Measurements from ENCODE around the gene SLC26A5.
A peak's percentile ranks its signal among the peaks of the same experiment; 100 is the strongest.
"Not testable (repeated sequence)": the region's sequence is repeated elsewhere in the genome, so short reads cannot be mapped to it uniquely, and the experiment has no call there.

The SLC26A5 gene

GRCh38 chr7:103446049-103446520, at the start of gene SLC26A5:
Gene SLC26A5 (minus strand): TSS chr7:103446207. CDS start chr7:103421514, 24,693 bp downstream.
- peak within 1 kb of the TSS; percentile 30 for H3K4me3 ChIP-seq (ENCODE audit: low read depth, low read length)
- DNase-seq (ENCODE audit: low read depth) = no peak

- no peak overlapping the region for H3K4me3 ChIP-seq (ENCODE audit: low read depth, low read length)
- no peak for DNase-seq (ENCODE audit: low read depth)
These were observed 41.4 kb upstream of the SLC26A5 start for GRCh38 chr7:103487419-103487818.

GRCh38 chr7:103486873-103487272, 40.9 kb upstream of the SLC26A5 start:
- not testable (repeated sequence) for H3K4me3 ChIP-seq (ENCODE audit: low read depth, low read length); DNase-seq (ENCODE audit: low read depth)

GRCh38 chr7:103480771-103481170, 34.8 kb upstream of the SLC26A5 start:
- no peak overlapping the region for H3K4me3 ChIP-seq (ENCODE audit: low read depth, low read length)
- DNase-seq (ENCODE audit: low read depth) = no peak

GRCh38 chr7:103474956-103475355, 28.9 kb upstream of the SLC26A5 start:
- H3K4me3 ChIP-seq (ENCODE audit: low read depth, low read length) = no peak overlapping the region
- DNase-seq (ENCODE audit: low read depth) = no peak

- no peak overlapping the region for H3K4me3 ChIP-seq (ENCODE audit: low read depth, low read length)
- no peak for DNase-seq (ENCODE audit: low read depth)
These were observed 23.3 kb upstream of the SLC26A5 start for GRCh38 chr7:103469095-103469948.

- no peak for DNase-seq (ENCODE audit: low read depth)
- no peak overlapping the region for H3K4me3 ChIP-seq (ENCODE audit: low read depth, low read length)
These were observed 20.8 kb upstream of the SLC26A5 start for GRCh38 chr7:103466814-103467213.

GRCh38 chr7:103462358-103462757, 16.4 kb upstream of the SLC26A5 start:
- no peak overlapping the region for H3K4me3 ChIP-seq (ENCODE audit: low read depth, low read length)
- no peak for DNase-seq (ENCODE audit: low read depth)

GRCh38 chr7:103447073-103447960, 1.3 kb upstream of the SLC26A5 start:
- peak; percentile 4 for DNase-seq (ENCODE audit: low read depth)
- no peak overlapping the region for H3K4me3 ChIP-seq (ENCODE audit: low read depth, low read length)

GRCh38 chr7:103445228-103446048, 569 bp downstream of the SLC26A5 start:
- peak overlapping the region; percentile 30 for H3K4me3 ChIP-seq (ENCODE audit: low read depth, low read length)
- DNase-seq (ENCODE audit: low read depth) = no peak

- no peak for DNase-seq (ENCODE audit: low read depth)
- no peak overlapping the region for H3K4me3 ChIP-seq (ENCODE audit: low read depth, low read length)
These were observed 6.3 kb downstream of the SLC26A5 start for GRCh38 chr7:103439661-103440060.

GRCh38 chr7:103437623-103438022, 8.4 kb downstream of the SLC26A5 start:
- no peak overlapping the region for H3K4me3 ChIP-seq (ENCODE audit: low read depth, low read length)

GRCh38 chr7:103432712-103433111, 13.3 kb downstream of the SLC26A5 start:
- H3K4me3 ChIP-seq (ENCODE audit: low read depth, low read length) = no peak overlapping the region
- no peak for DNase-seq (ENCODE audit: low read depth)

More at GRCh38 chr7:103437623-103438022, 8.4 kb downstream of the SLC26A5 start:
- no peak for DNase-seq (ENCODE audit: low read depth)

GRCh38 chr7:103425177-103425576, 20.8 kb downstream of the SLC26A5 start:
- no peak overlapping the region for H3K4me3 ChIP-seq (ENCODE audit: low read depth, low read length)
- DNase-seq (ENCODE audit: low read depth) = no peak

- H3K4me3 ChIP-seq (ENCODE audit: low read depth, low read length) = no peak overlapping the region
- DNase-seq (ENCODE audit: low read depth) = no peak
These were observed 22.4 kb downstream of the SLC26A5 start for GRCh38 chr7:103423467-103424179.

- no peak overlapping the region for H3K4me3 ChIP-seq (ENCODE audit: low read depth, low read length)
- no peak for DNase-seq (ENCODE audit: low read depth)
These were observed 25.1 kb downstream of the SLC26A5 start for GRCh38 chr7:103420857-103421384.

GRCh38 chr7:103418241-103418640, 27.8 kb downstream of the SLC26A5 start:
- DNase-seq (ENCODE audit: low read depth) = no peak
- H3K4me3 ChIP-seq (ENCODE audit: low read depth, low read length) = no peak overlapping the region

- DNase-seq (ENCODE audit: low read depth) = no peak
These were observed 32.6 kb downstream of the SLC26A5 start for GRCh38 chr7:103413407-103413806.

More at GRCh38 chr7:103413407-103413806, 32.6 kb downstream of the SLC26A5 start:
- H3K4me3 ChIP-seq (ENCODE audit: low read depth, low read length) = no peak overlapping the region
